IPS-15b (cell line): Measurements from ENCODE around the gene GRAMD1B.

Experiments used
- H3K27me3 ChIP-seq: one replicate; pipeline ENCODE4 v1.6.1; 2013; ENCODE audit warnings: low read length; ENCODE audit not compliant: control insufficient read depth, insufficient read depth
- H3K36me3 ChIP-seq: one replicate; pipeline ENCODE4 v1.6.1; 2013; ENCODE audit warnings: low read length; ENCODE audit not compliant: control insufficient read depth, insufficient read depth
- H3K4me1 ChIP-seq: one replicate; pipeline ENCODE4 v1.6.1; 2013; ENCODE audit warnings: mild to moderate bottlenecking, low read length; ENCODE audit not compliant: control insufficient read depth, insufficient read depth
- H3K4me3 ChIP-seq: one replicate; pipeline ENCODE4 v1.5.1; 2013; ENCODE audit warnings: low read depth, low read length
- H3K9ac ChIP-seq: one replicate; pipeline ENCODE4 v1.6.1; 2013; ENCODE audit warnings: low read depth, mild to moderate bottlenecking, low read length
- H3K9me3 ChIP-seq: one replicate; pipeline ENCODE4 v1.6.1; 2013; ENCODE audit warnings: mild to moderate bottlenecking, low read length; ENCODE audit not compliant: control insufficient read depth, insufficient read depth

Gene GRAMD1B

GRCh38 chr11:123434262-123434661 lies 4.2 kb downstream of the GRAMD1B start:
- Histone ChIP-seq H3K9me3 (no peaks in the 10 kb centered on the region), H3K9ac (no peak overlapping the region), H3K27me3 (peaks cover 15% of the 10 kb centered on the region), H3K4me3 (no peak overlapping the region), H3K4me1 (peaks cover 15% of the 10 kb centered on the region), H3K36me3 (peaks cover 2% of the 10 kb centered on the region)

GRCh38 chr11:123434911-123435310 lies 4.8 kb downstream of the GRAMD1B start:
- Histone ChIP-seq H3K9ac (no peak overlapping the region), H3K9me3 (no peaks in the 10 kb centered on the region), H3K4me3 (no peak overlapping the region), H3K4me1 (peaks cover 15% of the 10 kb centered on the region), H3K36me3 (peaks cover 2% of the 10 kb centered on the region), H3K27me3 (peaks cover 11% of the 10 kb centered on the region)

- no peak overlapping the region for H3K4me3 ChIP-seq
- peaks cover 11% of the 10 kb centered on the region for H3K4me1 ChIP-seq
- no peaks in the 10 kb centered on the region for H3K27me3 ChIP-seq
- H3K36me3 ChIP-seq: peaks cover 2% of the 10 kb centered on the region
- H3K9ac ChIP-seq: no peak overlapping the region
- no peaks in the 10 kb centered on the region for H3K9me3 ChIP-seq
These were observed 7.3 kb downstream of the GRAMD1B start for GRCh38 chr11:123437236-123437979.

GRCh38 chr11:123438131-123438627 lies 8.1 kb downstream of the GRAMD1B start:
- Histone ChIP-seq H3K4me1 (peaks cover 11% of the 10 kb centered on the region), H3K4me3 (no peak overlapping the region), H3K9me3 (no peaks in the 10 kb centered on the region), H3K9ac (no peak overlapping the region), H3K27me3 (no peaks in the 10 kb centered on the region), H3K36me3 (peaks cover 2% of the 10 kb centered on the region)

GRCh38 chr11:123439616-123440015 lies 9.5 kb downstream of the GRAMD1B start:
- Histone ChIP-seq H3K9ac (no peak overlapping the region), H3K4me1 (peaks cover 11% of the 10 kb centered on the region)

GRCh38 chr11:123441161-123441560 lies 11.1 kb downstream of the GRAMD1B start:
- peaks cover 2% of the 10 kb centered on the region for H3K36me3 ChIP-seq
- no peak overlapping the region for H3K9ac ChIP-seq
- H3K4me3 ChIP-seq: no peak overlapping the region
- H3K27me3 ChIP-seq: no peaks in the 10 kb centered on the region
- peaks cover 8% of the 10 kb centered on the region for H3K4me1 ChIP-seq
- no peaks in the 10 kb centered on the region for H3K9me3 ChIP-seq

More at GRCh38 chr11:123439616-123440015, 9.5 kb downstream of the GRAMD1B start:
- no peaks in the 10 kb centered on the region for H3K27me3 ChIP-seq
- no peaks in the 10 kb centered on the region for H3K36me3 ChIP-seq
- H3K9me3 ChIP-seq: no peaks in the 10 kb centered on the region
- H3K4me3 ChIP-seq: no peak overlapping the region

GRCh38 chr11:123443851-123444623 lies 14.0 kb downstream of the GRAMD1B start:
- Histone ChIP-seq H3K4me1 (peaks cover under 1% of the 10 kb centered on the region), H3K27me3 (no peaks in the 10 kb centered on the region), H3K4me3 (no peak overlapping the region), H3K9me3 (no peaks in the 10 kb centered on the region), H3K36me3 (peaks cover 2% of the 10 kb centered on the region), H3K9ac (no peak overlapping the region)

- no peaks in the 10 kb centered on the region for H3K27me3 ChIP-seq
- H3K9me3 ChIP-seq: no peaks in the 10 kb centered on the region
- H3K9ac ChIP-seq: no peak overlapping the region
- H3K4me1 ChIP-seq: peaks cover 3% of the 10 kb centered on the region
- peaks cover 2% of the 10 kb centered on the region for H3K36me3 ChIP-seq
- no peak overlapping the region for H3K4me3 ChIP-seq
These were observed 18.8 kb downstream of the GRAMD1B start for GRCh38 chr11:123448823-123449222.

- peaks cover 6% of the 10 kb centered on the region for H3K4me1 ChIP-seq
- no peaks in the 10 kb centered on the region for H3K27me3 ChIP-seq
These were observed 19.4 kb downstream of the GRAMD1B start for GRCh38 chr11:123449436-123449835.

GRCh38 chr11:123450623-123451022 lies 20.6 kb downstream of the GRAMD1B start:
- no peaks in the 10 kb centered on the region for H3K36me3 ChIP-seq
- H3K4me3 ChIP-seq: no peak overlapping the region
- peaks cover 6% of the 10 kb centered on the region for H3K4me1 ChIP-seq
- no peaks in the 10 kb centered on the region for H3K9me3 ChIP-seq
- no peaks in the 10 kb centered on the region for H3K27me3 ChIP-seq
- no peak overlapping the region for H3K9ac ChIP-seq

More at GRCh38 chr11:123449436-123449835, 19.4 kb downstream of the GRAMD1B start:
- Histone ChIP-seq H3K9ac (no peak overlapping the region), H3K9me3 (no peaks in the 10 kb centered on the region), H3K4me3 (no peak overlapping the region), H3K36me3 (peaks cover 2% of the 10 kb centered on the region)

- Histone ChIP-seq H3K9me3 (no peaks in the 10 kb centered on the region), H3K4me1 (peaks cover 6% of the 10 kb centered on the region), H3K27me3 (no peaks in the 10 kb centered on the region), H3K36me3 (no peaks in the 10 kb centered on the region), H3K4me3 (no peak overlapping the region), H3K9ac (no peak overlapping the region)
These were observed 21.2 kb downstream of the GRAMD1B start for GRCh38 chr11:123451183-123451781.
